BE2C (cell line): ENCODE results near the gene MAP4K4.

Experiments
- DNase-seq: peaks from one replicate; pipeline ENCODE4 v3.0.0-alpha.2; 2020
- H3K27me3 ChIP-seq: fragments of 250-450 bp; sonication (Bioruptor Pico); 2 replicates; pipeline ENCODE4 v1.5.1; 2020; ENCODE audit warnings: mild to moderate bottlenecking
- H3K36me3 ChIP-seq: fragments of 250-450 bp; sonication (Bioruptor Pico); 2 replicates; pipeline ENCODE4 v1.5.1; 2020; ENCODE audit warnings: mild to moderate bottlenecking
- H3K4me1 ChIP-seq: fragments of 250-450 bp; sonication (Bioruptor Pico); 2 replicates; pipeline ENCODE4 v1.5.1; 2020
- H3K4me3 ChIP-seq: 2 replicates; pipeline ENCODE4 v1.5.1; 2011; ENCODE audit warnings: low read depth, low read length
- H3K9me3 ChIP-seq: fragments of 250-450 bp; sonication (Bioruptor Pico); 2 replicates; pipeline ENCODE4 v1.5.1; 2020
- TF ChIP-seq, protein P1 (sequence below): IDR thresholded peaks from 2 replicates; pipeline ENCODE4 v1.5.1; 2012; ENCODE audit warnings: mild to moderate bottlenecking, low read depth, low read length

MAP4K4 gene

DNA sequence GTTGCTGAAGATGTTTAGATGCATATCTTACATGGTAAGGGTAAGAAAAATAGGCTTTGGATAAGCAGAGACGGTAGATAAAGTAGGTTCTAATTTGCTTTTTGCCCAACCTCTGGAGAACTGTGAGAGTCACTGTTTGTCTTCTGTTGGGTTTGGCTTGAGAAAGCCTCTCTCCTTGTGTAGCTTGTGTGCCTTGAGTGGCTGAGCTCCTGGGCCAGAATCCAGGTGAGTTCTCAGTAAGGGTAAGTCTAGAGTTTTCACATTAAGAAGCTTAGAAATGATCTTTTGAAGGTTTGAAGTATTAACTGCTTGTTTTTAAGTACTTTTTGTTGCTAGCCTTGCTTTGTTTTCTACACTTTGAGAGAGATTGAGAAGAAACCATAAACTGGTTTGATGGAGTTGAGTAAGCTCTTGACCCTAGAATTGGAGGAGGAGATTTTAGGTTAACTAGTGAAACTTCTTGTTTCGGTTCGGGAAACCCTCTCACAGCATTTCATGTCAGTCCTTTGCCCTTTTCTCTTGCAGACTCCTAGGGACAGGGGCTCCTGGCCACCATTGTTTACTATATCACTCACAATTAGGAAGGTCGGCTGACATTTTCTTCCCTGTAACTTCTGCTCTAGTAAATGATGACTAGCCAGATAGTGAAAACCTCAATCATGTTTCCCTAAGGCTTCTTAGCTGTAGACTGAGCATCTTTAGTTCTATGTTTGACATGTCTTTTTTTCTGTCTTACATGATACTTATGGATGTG lies 26.0 kb downstream of the MAP4K4 start:
- H3K36me3 ChIP-seq, result no peaks in the 10 kb centered on the region
- H3K4me1 ChIP-seq, result no peaks in the 10 kb centered on the region
- H3K27me3 ChIP-seq, result no peaks in the 10 kb centered on the region
- no peak for DNase-seq
- H3K4me3 ChIP-seq, result no peak overlapping the region
- TF ChIP-seq, protein P1, sequence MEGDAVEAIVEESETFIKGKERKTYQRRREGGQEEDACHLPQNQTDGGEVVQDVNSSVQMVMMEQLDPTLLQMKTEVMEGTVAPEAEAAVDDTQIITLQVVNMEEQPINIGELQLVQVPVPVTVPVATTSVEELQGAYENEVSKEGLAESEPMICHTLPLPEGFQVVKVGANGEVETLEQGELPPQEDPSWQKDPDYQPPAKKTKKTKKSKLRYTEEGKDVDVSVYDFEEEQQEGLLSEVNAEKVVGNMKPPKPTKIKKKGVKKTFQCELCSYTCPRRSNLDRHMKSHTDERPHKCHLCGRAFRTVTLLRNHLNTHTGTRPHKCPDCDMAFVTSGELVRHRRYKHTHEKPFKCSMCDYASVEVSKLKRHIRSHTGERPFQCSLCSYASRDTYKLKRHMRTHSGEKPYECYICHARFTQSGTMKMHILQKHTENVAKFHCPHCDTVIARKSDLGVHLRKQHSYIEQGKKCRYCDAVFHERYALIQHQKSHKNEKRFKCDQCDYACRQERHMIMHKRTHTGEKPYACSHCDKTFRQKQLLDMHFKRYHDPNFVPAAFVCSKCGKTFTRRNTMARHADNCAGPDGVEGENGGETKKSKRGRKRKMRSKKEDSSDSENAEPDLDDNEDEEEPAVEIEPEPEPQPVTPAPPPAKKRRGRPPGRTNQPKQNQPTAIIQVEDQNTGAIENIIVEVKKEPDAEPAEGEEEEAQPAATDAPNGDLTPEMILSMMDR, result no peak
- no peaks in the 10 kb centered on the region; the same call in 1 of the 2 replicates for H3K9me3 ChIP-seq

GRCh38 chr2:101724125-101724474 lies 26.6 kb downstream of the MAP4K4 start:
- no peak for DNase-seq
- TF ChIP-seq, protein P1, result no peak
- no peaks in the 10 kb centered on the region; the same call in 1 of the 2 replicates for H3K9me3 ChIP-seq
- no peaks in the 10 kb centered on the region for H3K27me3 ChIP-seq
- no peaks in the 10 kb centered on the region for H3K36me3 ChIP-seq
- no peaks in the 10 kb centered on the region for H3K4me1 ChIP-seq
- H3K4me3 ChIP-seq, result no peak overlapping the region

- TF ChIP-seq, protein P1, result no peak
- H3K4me3 ChIP-seq, result no peak overlapping the region
- no peaks in the 10 kb centered on the region for H3K4me1 ChIP-seq
- H3K9me3 ChIP-seq, result no peaks in the 10 kb centered on the region; the same call in 1 of the 2 replicates
- H3K36me3 ChIP-seq, result no peaks in the 10 kb centered on the region
- no peaks in the 10 kb centered on the region for H3K27me3 ChIP-seq
- DNase-seq, result no peak
Measured at GRCh38 chr2:101725038-101725437, 27.5 kb downstream of the MAP4K4 start.

DNA sequence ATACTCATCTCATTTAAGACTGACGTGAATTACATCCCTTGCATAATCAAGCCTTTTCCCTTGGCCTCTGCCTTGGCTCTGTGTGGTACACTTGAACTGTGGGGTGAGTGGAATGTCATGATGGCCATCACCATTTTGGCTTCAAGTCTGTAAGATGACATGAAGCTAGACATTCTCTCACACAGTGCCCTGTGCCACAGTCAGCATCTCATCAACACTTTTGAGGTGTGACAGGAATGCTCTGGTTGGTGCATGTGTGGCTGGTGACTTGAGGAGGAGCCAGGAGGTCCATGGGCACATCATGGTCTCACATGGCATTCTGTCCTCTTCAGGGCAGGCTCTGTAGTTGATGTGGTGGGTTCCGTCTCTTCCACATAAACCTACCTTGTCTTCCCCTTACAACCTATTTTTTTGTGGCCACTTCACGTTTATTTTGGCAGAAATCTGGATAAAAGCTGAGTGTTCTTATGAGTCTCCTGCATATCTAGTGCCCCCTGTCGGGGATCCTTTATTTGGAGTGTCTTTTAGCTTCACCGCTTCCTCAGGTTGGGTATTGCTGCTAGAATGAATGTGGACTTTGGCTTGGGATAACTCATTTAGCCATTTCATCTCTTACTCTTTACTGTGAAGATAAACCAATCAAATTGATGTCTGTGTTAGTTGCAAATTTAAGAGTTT lies 28.1 kb downstream of the MAP4K4 start:
- Histone ChIP-seq H3K36me3 (no peaks in the 10 kb centered on the region), H3K9me3 (no peaks in the 10 kb centered on the region; the same call in 1 of the 2 replicates), H3K4me1 (no peaks in the 10 kb centered on the region), H3K27me3 (no peaks in the 10 kb centered on the region), H3K4me3 (no peak overlapping the region)
- TF ChIP-seq, protein P1, result no peak
- DNase-seq, result no peak

DNA sequence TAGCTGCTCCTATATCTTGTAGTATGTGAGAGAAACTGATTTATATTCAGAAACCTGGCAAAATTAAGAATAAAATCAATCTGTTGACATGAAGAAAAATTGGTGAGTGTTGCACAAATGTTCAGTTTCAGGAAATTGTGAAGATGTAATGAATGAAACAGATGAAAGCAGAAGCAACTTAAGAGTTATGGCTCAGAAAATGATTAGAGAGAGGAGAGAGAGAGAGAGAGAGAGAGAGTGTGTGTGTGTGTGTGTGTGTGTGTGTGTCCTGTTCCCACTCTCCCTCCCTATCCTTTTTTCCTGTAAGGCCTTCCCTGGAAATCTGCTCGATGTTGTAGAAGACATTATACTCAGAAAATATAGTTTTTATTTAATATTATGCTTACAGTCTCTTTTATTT lies 31.4 kb downstream of the MAP4K4 start:
- Histone ChIP-seq H3K36me3 (no peaks in the 10 kb centered on the region), H3K9me3 (no peaks in the 10 kb centered on the region), H3K27me3 (no peaks in the 10 kb centered on the region), H3K4me1 (no peaks in the 10 kb centered on the region; the same call in 1 of the 2 replicates), H3K4me3 (no peak overlapping the region)
- TF ChIP-seq, protein P1, result no peak
- DNase-seq, result no peak
